ENCODE results near the gene PLAGL2. TPM values are rescaled to one million over a fixed set of nuclear protein-coding genes. Genes with fewer than 3 reads are reported as not detected.

The PLAGL2 gene
- total RNA-seq, 1 donor from 2014 or later: 70.4 TPM

GRCh38 chr20:32142991-32143390 lies 64.6 kb downstream of the PLAGL2 start:
- Mint-ChIP-seq H3K9me3 (no peaks in the 10 kb centered on the region), H3K4me3 (no peak overlapping the region), H3K27me3 (ENCODE audit: low read depth) (no peaks in the 10 kb centered on the region), H3K4me1 (no peaks in the 10 kb centered on the region), H3K36me3 (ENCODE audit: low read depth) (peaks cover 40% of the 10 kb centered on the region), H3K27ac (ENCODE audit: unreplicated experiment) (no peak overlapping the region)
- DNase-seq (ENCODE audit: low read depth, low spot score): no peak
- TF ChIP-seq CTCF (conservative IDR thresholded peaks at IDR 0.05): no peak

Other genes with a start within 250 kb of the PLAGL2 start
- 4.5 and 4.9 TPM in 2 replicates for gene XKR7, start 239.6 kb downstream of the PLAGL2 start, total RNA-seq
- gene CCM2L, start 197.3 kb downstream of the PLAGL2 start, total RNA-seq: 0.14 and 0.26 TPM in 2 replicates
- gene HCK, start 155.5 kb downstream of the PLAGL2 start, total RNA-seq: not detected in 2 replicates
- 76.7 and 76.8 TPM in 2 replicates for gene TM9SF4, start 98.0 kb downstream of the PLAGL2 start, total RNA-seq
- gene POFUT1, start 137 bp upstream of the PLAGL2 start, total RNA-seq: 47.5 and 51.4 TPM in 2 replicates
- gene KIF3B, start 69.9 kb upstream of the PLAGL2 start, total RNA-seq: 44.0 and 45.5 TPM in 2 replicates
- gene ASXL1, start 150.6 kb upstream of the PLAGL2 start, total RNA-seq: 140 and 157 TPM in 2 replicates